Measurements from ENCODE around the gene CARMIL1. TPM values are rescaled to one million over a fixed set of nuclear protein-coding genes. Genes with fewer than 3 reads are reported as not detected.

CARMIL1 gene
- total RNA-seq, 4 donors from 2014 or later: 6.2 to 17.2 (median 11.5) TPM

GRCh38 chr6:25326126-25326525, 47.0 kb downstream of the CARMIL1 start:
- Histone ChIP-seq H3K27me3 (no peaks in the 10 kb centered on the region), H3K9me3 (no peaks in the 10 kb centered on the region), H3K4me3 (no peak overlapping the region), H3K4me1 (peaks cover 0 to 2% (median 0%) of the 10 kb centered on the region in 3 donors), H3K27ac (no peak overlapping the region), H3K36me3 (no peaks in the 10 kb centered on the region)
- no peak for ATAC-seq
- TF ChIP-seq EP300 (IDR thresholded peaks at IDR 0.05) (no peak), POLR2A (IDR thresholded peaks at IDR 0.05) (no peak), POLR2AphosphoS5 (IDR thresholded peaks at IDR 0.05) (no peak)
- TF ChIP-seq, protein P1, sequence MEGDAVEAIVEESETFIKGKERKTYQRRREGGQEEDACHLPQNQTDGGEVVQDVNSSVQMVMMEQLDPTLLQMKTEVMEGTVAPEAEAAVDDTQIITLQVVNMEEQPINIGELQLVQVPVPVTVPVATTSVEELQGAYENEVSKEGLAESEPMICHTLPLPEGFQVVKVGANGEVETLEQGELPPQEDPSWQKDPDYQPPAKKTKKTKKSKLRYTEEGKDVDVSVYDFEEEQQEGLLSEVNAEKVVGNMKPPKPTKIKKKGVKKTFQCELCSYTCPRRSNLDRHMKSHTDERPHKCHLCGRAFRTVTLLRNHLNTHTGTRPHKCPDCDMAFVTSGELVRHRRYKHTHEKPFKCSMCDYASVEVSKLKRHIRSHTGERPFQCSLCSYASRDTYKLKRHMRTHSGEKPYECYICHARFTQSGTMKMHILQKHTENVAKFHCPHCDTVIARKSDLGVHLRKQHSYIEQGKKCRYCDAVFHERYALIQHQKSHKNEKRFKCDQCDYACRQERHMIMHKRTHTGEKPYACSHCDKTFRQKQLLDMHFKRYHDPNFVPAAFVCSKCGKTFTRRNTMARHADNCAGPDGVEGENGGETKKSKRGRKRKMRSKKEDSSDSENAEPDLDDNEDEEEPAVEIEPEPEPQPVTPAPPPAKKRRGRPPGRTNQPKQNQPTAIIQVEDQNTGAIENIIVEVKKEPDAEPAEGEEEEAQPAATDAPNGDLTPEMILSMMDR (IDR thresholded peaks at IDR 0.05): no peak
- WGBS, 2 donors (ENCODE audit: low coverage in 1 of 2): 82 to 93% methylated on average over 3 of the region's 4 CpGs

DNA sequence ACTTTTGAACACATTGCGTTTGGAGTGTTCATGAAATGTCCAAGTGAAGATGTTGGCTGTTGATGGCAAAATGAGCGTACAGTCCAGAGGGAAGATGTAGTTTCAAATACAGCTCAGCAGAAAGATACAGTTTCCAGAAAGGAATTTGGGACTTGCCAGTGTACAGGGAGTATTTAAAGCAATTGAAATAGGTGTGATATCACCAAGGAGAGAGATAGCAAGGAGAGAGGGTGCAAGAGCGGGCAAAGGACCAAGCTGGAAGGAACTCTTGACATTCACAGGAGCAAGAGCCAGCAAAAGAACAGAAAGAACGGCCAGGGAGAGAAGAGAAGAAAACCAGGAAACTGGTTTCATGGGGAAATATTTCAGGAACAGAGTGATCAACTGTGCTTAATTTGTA, 47.8 kb downstream of the CARMIL1 start:
- WGBS, 2 donors (ENCODE audit: low coverage in 1 of 2): 68 to 79% methylated on average over 2 to 4 of the region's 4 CpGs
- no peaks in the 10 kb centered on the region for H3K9me3 ChIP-seq
- peaks cover 0 to 5% (median 4%) of the 10 kb centered on the region in 3 donors for H3K4me1 ChIP-seq
- ATAC-seq: no peak
- no peak for TF ChIP-seq EP300 (IDR thresholded peaks at IDR 0.05)
- no peak for TF ChIP-seq POLR2AphosphoS5 (IDR thresholded peaks at IDR 0.05)
- TF ChIP-seq, protein P1 (IDR thresholded peaks at IDR 0.05): no peak
- TF ChIP-seq POLR2A (IDR thresholded peaks at IDR 0.05): no peak
- no peaks in the 10 kb centered on the region for H3K36me3 ChIP-seq
- no peak overlapping the region for H3K27ac ChIP-seq
- H3K27me3 ChIP-seq: no peaks in the 10 kb centered on the region
- H3K4me3 ChIP-seq: no peak overlapping the region

- ATAC-seq: no peak
- Histone ChIP-seq H3K27me3 (no peaks in the 10 kb centered on the region), H3K27ac (no peak overlapping the region), H3K36me3 (no peaks in the 10 kb centered on the region), H3K9me3 (no peaks in the 10 kb centered on the region), H3K4me3 (no peak overlapping the region), H3K4me1 (peaks cover 0 to 5% (median 4%) of the 10 kb centered on the region in 3 donors)
- TF ChIP-seq POLR2AphosphoS5 (IDR thresholded peaks at IDR 0.05) (no peak), EP300 (IDR thresholded peaks at IDR 0.05) (no peak), POLR2A (IDR thresholded peaks at IDR 0.05) (no peak)
- TF ChIP-seq, protein P1 (IDR thresholded peaks at IDR 0.05): no peak
- WGBS, 2 donors (ENCODE audit: low coverage in 1 of 2): 75 to 77% methylated on average over 2 of the region's 2 CpGs
These were observed 48.3 kb downstream of the CARMIL1 start for GRCh38 chr6:25327432-25327831.

- no peaks in the 10 kb centered on the region for H3K9me3 ChIP-seq
- TF ChIP-seq, protein P1 (IDR thresholded peaks at IDR 0.05): no peak
- TF ChIP-seq POLR2A (IDR thresholded peaks at IDR 0.05): no peak
- TF ChIP-seq POLR2AphosphoS5 (IDR thresholded peaks at IDR 0.05): no peak
- TF ChIP-seq EP300 (IDR thresholded peaks at IDR 0.05): no peak
- H3K27ac ChIP-seq: no peak overlapping the region
- peaks cover 0 to 20% (median 4%) of the 10 kb centered on the region in 3 donors for H3K4me1 ChIP-seq
- H3K27me3 ChIP-seq: no peaks in the 10 kb centered on the region
- 83 to 100% methylated on average over 1 to 3 of the region's 5 CpGs for WGBS, 2 donors (ENCODE audit: low coverage in 1 of 2)
- H3K4me3 ChIP-seq: no peak overlapping the region
- ATAC-seq: no peak
- no peaks in the 10 kb centered on the region for H3K36me3 ChIP-seq
These were observed 50.1 kb downstream of the CARMIL1 start for GRCh38 chr6:25329161-25329817.

DNA sequence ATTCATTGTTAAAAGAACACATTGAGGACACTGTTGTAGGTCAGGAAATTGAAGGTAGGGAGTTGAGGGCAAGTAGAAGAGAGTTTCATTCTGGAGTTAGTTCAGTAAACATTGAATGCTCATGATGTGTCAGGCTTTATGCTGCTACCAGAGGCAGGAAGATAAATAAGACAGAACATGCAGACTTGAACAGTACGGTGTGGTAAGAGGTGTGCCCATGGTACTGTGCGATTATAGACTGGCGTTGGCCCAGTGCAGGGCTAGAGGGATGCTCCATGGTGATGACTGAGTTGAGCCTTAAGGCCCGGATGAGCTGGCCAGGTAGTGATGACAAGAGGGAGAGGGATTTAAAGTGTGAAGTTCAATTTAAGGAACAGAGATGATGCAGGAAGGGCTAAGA, 50.8 kb downstream of the CARMIL1 start:
- Histone ChIP-seq H3K36me3 (no peaks in the 10 kb centered on the region), H3K27me3 (no peaks in the 10 kb centered on the region), H3K4me1 (peaks cover 0 to 20% (median 4%) of the 10 kb centered on the region in 3 donors), H3K9me3 (no peaks in the 10 kb centered on the region), H3K27ac (no peak overlapping the region), H3K4me3 (no peak overlapping the region)
- ATAC-seq: no peak
- WGBS, 2 donors (ENCODE audit: low coverage in 1 of 2): 85 to 95% methylated on average over 4 of the region's 4 CpGs
- TF ChIP-seq POLR2A (IDR thresholded peaks at IDR 0.05) (no peak), POLR2AphosphoS5 (IDR thresholded peaks at IDR 0.05) (no peak), EP300 (IDR thresholded peaks at IDR 0.05) (no peak)
- TF ChIP-seq, protein P1 (IDR thresholded peaks at IDR 0.05): no peak
